Endothelial cell of umbilical vein (primary cell): ENCODE data around the gene LCN2.

ENCODE experiments used
- EZH2 ChIP-seq: IDR thresholded peaks from 2 replicates; pipeline ENCODE4 v1.6.1; 2012; ENCODE audit warnings: borderline replicate concordance, low read depth, mild to moderate bottlenecking, moderate library complexity, low read length, inconsistent platforms; ENCODE audit not compliant: severe bottlenecking
- FOS ChIP-seq: IDR thresholded peaks from 2 replicates; pipeline ENCODE4 v1.6.1; 2011; ENCODE audit warnings: mild to moderate bottlenecking, low read length, moderate library complexity, borderline replicate concordance; ENCODE audit not compliant: insufficient read depth
- GATA2 ChIP-seq: IDR thresholded peaks from 2 replicates; pipeline ENCODE4 v1.7.0; 2011; ENCODE audit warnings: low read depth, mild to moderate bottlenecking, moderate library complexity, mixed read lengths, low read length; ENCODE audit not compliant: insufficient read length, insufficient read depth
- JUN ChIP-seq: IDR thresholded peaks from 2 replicates; pipeline ENCODE4 v1.6.1; 2011; ENCODE audit warnings: borderline replicate concordance, low read depth; ENCODE audit not compliant: insufficient read length, insufficient read depth
- MYC ChIP-seq: IDR thresholded peaks from one replicate; pipeline ENCODE4 v1.6.1; 2011; ENCODE audit warnings: mild to moderate bottlenecking, low read depth, low read length
- POLR2A ChIP-seq: IDR thresholded peaks from 2 replicates; pipeline ENCODE4 v1.6.1; 2012; ENCODE audit warnings: low read depth, mild to moderate bottlenecking, control low read depth, low read length
- POLR2AphosphoS5 ChIP-seq: IDR thresholded peaks from 2 replicates; pipeline ENCODE4 v1.6.1; 2012; ENCODE audit warnings: low read depth, mild to moderate bottlenecking, control low read depth, low read length, moderate library complexity; ENCODE audit not compliant: insufficient read depth
- TF ChIP-seq, protein P1 (sequence below), 2 donors: IDR thresholded peaks; 1 replicate in 1 of 2; 2 replicates in 1 of 2; pipeline ENCODE4 v1.5.1; 2011; ENCODE audit warnings: low read length in 2 of 2, mild to moderate bottlenecking in 2 of 2, moderate library complexity in 2 of 2, control low read depth in 1 of 2, inconsistent platforms in 1 of 2, low read depth in 1 of 2; ENCODE audit not compliant: insufficient read depth in 1 of 2; ENCODE audit errors: extremely low read depth in 1 of 2
- TF ChIP-seq, protein P2 (sequence below): IDR thresholded peaks from 2 replicates; pipeline ENCODE4 v1.6.1; 2011; ENCODE audit not compliant: insufficient read depth, insufficient read length

DNA sequence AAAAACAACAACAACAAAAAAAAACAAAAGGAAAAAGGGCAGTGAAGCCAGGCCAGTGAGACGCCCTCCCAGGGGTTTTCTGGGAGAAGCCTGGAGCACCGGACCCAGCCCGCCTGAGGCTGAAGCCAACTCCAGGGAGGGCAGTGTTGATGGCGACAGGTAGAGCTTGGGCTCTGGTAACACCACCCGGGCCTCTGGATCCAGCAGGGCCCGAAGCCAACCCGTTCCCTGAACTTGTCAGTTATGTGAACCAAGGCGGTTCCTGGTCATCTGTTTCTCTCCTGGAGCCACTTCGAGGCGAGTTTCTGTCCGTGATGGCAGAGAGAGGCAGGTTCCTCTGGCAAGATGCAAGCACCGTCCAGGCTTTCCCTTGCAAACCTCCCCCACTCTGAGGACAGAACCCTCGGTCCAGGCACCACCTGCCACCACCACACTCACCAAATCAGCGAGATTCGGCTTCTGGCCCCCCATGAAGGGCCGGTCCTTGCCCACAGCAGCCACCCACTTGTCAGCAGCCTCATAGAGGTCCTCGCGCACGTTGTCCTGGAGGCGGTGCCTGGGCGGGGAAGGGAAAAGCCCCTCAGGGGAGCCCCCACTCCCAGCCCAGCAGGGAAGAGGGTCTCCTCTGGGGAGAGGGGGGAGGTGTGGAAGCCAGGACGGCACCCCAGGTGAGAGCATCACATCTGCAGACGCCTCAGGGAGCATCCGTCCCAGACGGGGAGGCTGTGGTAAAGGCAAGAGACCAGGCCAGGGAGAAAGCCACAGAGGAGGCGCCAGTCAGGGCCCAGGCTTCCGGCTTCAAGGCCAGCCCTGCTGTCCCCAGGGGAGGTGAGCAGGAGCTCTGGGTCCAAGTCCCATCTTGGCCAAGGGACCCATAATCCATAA, 27.1 kb upstream of the LCN2 start:
- TF ChIP-seq, protein P1, sequence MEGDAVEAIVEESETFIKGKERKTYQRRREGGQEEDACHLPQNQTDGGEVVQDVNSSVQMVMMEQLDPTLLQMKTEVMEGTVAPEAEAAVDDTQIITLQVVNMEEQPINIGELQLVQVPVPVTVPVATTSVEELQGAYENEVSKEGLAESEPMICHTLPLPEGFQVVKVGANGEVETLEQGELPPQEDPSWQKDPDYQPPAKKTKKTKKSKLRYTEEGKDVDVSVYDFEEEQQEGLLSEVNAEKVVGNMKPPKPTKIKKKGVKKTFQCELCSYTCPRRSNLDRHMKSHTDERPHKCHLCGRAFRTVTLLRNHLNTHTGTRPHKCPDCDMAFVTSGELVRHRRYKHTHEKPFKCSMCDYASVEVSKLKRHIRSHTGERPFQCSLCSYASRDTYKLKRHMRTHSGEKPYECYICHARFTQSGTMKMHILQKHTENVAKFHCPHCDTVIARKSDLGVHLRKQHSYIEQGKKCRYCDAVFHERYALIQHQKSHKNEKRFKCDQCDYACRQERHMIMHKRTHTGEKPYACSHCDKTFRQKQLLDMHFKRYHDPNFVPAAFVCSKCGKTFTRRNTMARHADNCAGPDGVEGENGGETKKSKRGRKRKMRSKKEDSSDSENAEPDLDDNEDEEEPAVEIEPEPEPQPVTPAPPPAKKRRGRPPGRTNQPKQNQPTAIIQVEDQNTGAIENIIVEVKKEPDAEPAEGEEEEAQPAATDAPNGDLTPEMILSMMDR (IDR thresholded peaks at IDR 0.05; ENCODE audit: extremely low read depth in 1 of 2, insufficient read depth in 1 of 2, low read depth in 1 of 2, low read length in 2 of 2): no peak
- TF ChIP-seq POLR2A (no peak), EZH2 (no peak), POLR2AphosphoS5 (no peak), JUN (no peak), MYC (no peak), GATA2 (no peak), FOS (no peak)
- TF ChIP-seq, protein P2, sequence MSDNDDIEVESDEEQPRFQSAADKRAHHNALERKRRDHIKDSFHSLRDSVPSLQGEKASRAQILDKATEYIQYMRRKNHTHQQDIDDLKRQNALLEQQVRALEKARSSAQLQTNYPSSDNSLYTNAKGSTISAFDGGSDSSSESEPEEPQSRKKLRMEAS: no peak
